H1 (cell line): Measurements from ENCODE around the gene SAMD4A. TPM values are rescaled to one million over a fixed set of nuclear protein-coding genes. Genes with fewer than 3 reads are reported as not detected.
A peak's percentile ranks its signal among the peaks of the same experiment; 100 is the strongest.

Source experiments
- HDAC2 ChIP-seq, 2 experiments: fragments of 300-600 bp in 1 of 2; sonication (generic) in 1 of 2; IDR thresholded peaks; 2 replicates each; pipeline ENCODE4 v1.6.1; 2011 to 2012; ENCODE audit warnings: low read depth in 2 of 2, low read length in 2 of 2, mild to moderate bottlenecking in 2 of 2, moderate library complexity in 2 of 2, borderline replicate concordance in 1 of 2, inconsistent platforms in 1 of 2
- KDM5A ChIP-seq: fragments of 200-600 bp; IDR thresholded peaks from 2 replicates; pipeline ENCODE4 v1.7.1; 2012; ENCODE audit warnings: mild to moderate bottlenecking, low read length, inconsistent platforms, mixed read lengths
- NANOG ChIP-seq: IDR thresholded peaks from 2 replicates; pipeline ENCODE4 v1.6.1; 2011; ENCODE audit warnings: low read length, low read depth, mild to moderate bottlenecking, inconsistent platforms; ENCODE audit not compliant: insufficient read depth, poor library complexity, severe bottlenecking
- POU5F1 ChIP-seq: IDR thresholded peaks from 2 replicates; pipeline ENCODE4 v1.6.1; 2011; ENCODE audit warnings: low read depth, mild to moderate bottlenecking, low read length, moderate library complexity
- SUZ12 ChIP-seq: fragments of 200-600 bp; sonication (generic); IDR thresholded peaks from 2 replicates; pipeline ENCODE4 v1.6.1; 2012; ENCODE audit warnings: mild to moderate bottlenecking, inconsistent platforms, low read length, moderate library complexity, mixed read lengths
- YY1 ChIP-seq: IDR thresholded peaks from 2 replicates; pipeline ENCODE4 v1.6.1; 2011; ENCODE audit warnings: low read depth, mild to moderate bottlenecking, low read length
- polyA plus RNA-seq, 7 experiments: library from polyadenylated mRNA; depleted of rRNA in 3 of 7; stranded (reverse) in 5 of 7; unstranded in 2 of 7; fragments of >200 nt in 5 of 7; fragments of 200-250 nt in 2 of 7; gene quantifications; 1 replicate in 5 of 7; 2 replicates in 1 of 7; 4 replicates in 1 of 7; pipeline versions ENCODE4 v1.2.1 to v1.2.3, GENCODE V29; 2011 to 2013; ENCODE audit warnings: missing spikeins in 2 of 7, mixed read lengths in 2 of 7
- total RNA-seq: library from RNA; stranded (reverse); fragmentation: NEBNext Ultra II Directional; extraction: Animal tissue kit (Norgen Biotek cat#: 25700); gene quantifications from 2 replicates; pipeline ENCODE4 v1.2.1, GENCODE V29; 2021
- TF ChIP-seq, protein P1 (sequence below): fragments of 300-600 bp; sonication (generic); IDR thresholded peaks from 2 replicates; pipeline ENCODE4 v1.7.1; 2012; ENCODE audit warnings: low read length, moderate library complexity, mild to moderate bottlenecking, inconsistent platforms; ENCODE audit not compliant: insufficient replicate concordance

SAMD4A gene
- total and polyA plus RNA-seq, 2 of the 8 experiments (the other 6 are each of a cell fraction or from before 2014, with no cell fraction given): 2.4 to 12.3 TPM

GRCh38 chr14:54676812-54677708, 110.1 kb downstream of the SAMD4A start (continued):
- TF ChIP-seq, protein P1, sequence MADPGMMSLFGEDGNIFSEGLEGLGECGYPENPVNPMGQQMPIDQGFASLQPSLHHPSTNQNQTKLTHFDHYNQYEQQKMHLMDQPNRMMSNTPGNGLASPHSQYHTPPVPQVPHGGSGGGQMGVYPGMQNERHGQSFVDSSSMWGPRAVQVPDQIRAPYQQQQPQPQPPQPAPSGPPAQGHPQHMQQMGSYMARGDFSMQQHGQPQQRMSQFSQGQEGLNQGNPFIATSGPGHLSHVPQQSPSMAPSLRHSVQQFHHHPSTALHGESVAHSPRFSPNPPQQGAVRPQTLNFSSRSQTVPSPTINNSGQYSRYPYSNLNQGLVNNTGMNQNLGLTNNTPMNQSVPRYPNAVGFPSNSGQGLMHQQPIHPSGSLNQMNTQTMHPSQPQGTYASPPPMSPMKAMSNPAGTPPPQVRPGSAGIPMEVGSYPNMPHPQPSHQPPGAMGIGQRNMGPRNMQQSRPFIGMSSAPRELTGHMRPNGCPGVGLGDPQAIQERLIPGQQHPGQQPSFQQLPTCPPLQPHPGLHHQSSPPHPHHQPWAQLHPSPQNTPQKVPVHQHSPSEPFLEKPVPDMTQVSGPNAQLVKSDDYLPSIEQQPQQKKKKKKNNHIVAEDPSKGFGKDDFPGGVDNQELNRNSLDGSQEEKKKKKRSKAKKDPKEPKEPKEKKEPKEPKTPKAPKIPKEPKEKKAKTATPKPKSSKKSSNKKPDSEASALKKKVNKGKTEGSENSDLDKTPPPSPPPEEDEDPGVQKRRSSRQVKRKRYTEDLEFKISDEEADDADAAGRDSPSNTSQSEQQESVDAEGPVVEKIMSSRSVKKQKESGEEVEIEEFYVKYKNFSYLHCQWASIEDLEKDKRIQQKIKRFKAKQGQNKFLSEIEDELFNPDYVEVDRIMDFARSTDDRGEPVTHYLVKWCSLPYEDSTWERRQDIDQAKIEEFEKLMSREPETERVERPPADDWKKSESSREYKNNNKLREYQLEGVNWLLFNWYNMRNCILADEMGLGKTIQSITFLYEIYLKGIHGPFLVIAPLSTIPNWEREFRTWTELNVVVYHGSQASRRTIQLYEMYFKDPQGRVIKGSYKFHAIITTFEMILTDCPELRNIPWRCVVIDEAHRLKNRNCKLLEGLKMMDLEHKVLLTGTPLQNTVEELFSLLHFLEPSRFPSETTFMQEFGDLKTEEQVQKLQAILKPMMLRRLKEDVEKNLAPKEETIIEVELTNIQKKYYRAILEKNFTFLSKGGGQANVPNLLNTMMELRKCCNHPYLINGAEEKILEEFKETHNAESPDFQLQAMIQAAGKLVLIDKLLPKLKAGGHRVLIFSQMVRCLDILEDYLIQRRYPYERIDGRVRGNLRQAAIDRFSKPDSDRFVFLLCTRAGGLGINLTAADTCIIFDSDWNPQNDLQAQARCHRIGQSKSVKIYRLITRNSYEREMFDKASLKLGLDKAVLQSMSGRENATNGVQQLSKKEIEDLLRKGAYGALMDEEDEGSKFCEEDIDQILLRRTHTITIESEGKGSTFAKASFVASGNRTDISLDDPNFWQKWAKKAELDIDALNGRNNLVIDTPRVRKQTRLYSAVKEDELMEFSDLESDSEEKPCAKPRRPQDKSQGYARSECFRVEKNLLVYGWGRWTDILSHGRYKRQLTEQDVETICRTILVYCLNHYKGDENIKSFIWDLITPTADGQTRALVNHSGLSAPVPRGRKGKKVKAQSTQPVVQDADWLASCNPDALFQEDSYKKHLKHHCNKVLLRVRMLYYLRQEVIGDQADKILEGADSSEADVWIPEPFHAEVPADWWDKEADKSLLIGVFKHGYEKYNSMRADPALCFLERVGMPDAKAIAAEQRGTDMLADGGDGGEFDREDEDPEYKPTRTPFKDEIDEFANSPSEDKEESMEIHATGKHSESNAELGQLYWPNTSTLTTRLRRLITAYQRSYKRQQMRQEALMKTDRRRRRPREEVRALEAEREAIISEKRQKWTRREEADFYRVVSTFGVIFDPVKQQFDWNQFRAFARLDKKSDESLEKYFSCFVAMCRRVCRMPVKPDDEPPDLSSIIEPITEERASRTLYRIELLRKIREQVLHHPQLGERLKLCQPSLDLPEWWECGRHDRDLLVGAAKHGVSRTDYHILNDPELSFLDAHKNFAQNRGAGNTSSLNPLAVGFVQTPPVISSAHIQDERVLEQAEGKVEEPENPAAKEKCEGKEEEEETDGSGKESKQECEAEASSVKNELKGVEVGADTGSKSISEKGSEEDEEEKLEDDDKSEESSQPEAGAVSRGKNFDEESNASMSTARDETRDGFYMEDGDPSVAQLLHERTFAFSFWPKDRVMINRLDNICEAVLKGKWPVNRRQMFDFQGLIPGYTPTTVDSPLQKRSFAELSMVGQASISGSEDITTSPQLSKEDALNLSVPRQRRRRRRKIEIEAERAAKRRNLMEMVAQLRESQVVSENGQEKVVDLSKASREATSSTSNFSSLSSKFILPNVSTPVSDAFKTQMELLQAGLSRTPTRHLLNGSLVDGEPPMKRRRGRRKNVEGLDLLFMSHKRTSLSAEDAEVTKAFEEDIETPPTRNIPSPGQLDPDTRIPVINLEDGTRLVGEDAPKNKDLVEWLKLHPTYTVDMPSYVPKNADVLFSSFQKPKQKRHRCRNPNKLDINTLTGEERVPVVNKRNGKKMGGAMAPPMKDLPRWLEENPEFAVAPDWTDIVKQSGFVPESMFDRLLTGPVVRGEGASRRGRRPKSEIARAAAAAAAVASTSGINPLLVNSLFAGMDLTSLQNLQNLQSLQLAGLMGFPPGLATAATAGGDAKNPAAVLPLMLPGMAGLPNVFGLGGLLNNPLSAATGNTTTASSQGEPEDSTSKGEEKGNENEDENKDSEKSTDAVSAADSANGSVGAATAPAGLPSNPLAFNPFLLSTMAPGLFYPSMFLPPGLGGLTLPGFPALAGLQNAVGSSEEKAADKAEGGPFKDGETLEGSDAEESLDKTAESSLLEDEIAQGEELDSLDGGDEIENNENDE: peak; percentile 58
- TF ChIP-seq SUZ12 (no peak), POU5F1 (peak; percentile 64; the same call in 1 of the 2 replicates), HDAC2 (IDR thresholded peaks at IDR 0.05; ENCODE audit: borderline replicate concordance in 1 of 2, low read depth in 2 of 2, low read length in 2 of 2) (peak in 1 of 2 experiments; percentile 74; a peak in 1 of 4 replicates), NANOG (peak; percentile 48), YY1 (peak; percentile 37; the same call in 1 of the 2 replicates), KDM5A (no peak)
